ENCODE measurements around the gene EBF3.

Gene EBF3

DNA sequence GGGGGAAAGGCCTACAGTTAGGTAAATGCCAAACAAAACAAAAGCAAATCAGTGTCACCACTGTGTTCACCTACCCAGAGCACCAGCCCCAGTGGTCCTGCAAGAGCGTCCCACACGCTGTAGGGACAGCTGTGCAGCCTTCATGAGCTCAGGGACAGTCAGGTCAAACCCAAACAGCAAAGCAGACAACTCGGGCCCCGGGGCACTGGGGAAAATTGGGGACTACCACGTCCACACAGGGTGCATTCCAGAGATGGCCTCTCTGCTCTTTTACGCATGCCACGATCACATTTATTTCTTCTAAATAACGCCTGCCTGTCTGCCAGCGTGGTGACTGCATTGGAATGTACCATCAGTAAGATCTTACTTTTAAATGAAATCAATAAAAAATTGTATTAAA lies 21.7 kb downstream of the EBF3 start:
- Histone ChIP-seq H3K27me3 (ENCODE audit: insufficient read depth, insufficient read length) (no peaks in the 10 kb centered on the region), H3K9me3 (ENCODE audit: insufficient read depth, low read length) (no peaks in the 10 kb centered on the region)
- DNase-seq (ENCODE audit: low read depth, low spot score), result no peak

DNA sequence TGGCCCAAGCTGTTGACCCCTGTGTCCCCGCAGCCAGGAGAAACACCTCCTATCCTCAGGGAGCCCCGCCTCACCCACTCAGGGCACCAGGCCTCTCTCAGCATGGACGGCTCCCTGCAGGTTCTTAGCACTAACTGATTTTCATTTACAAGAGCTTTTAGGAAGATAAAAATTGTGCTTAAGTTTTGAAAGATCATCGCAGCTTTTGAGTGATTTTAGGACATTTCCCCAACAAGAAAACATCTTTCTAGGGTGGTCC lies 22.1 kb downstream of the EBF3 start:
- Histone ChIP-seq H3K9ac (ENCODE audit: insufficient read length, low read depth) (no peak overlapping the region), H3K4me3 (ENCODE audit: insufficient read length, low read depth) (no peak overlapping the region), H3K27me3 (ENCODE audit: insufficient read depth, insufficient read length) (no peaks in the 10 kb centered on the region), H3K36me3 (ENCODE audit: insufficient read depth, insufficient read length, low read length) (no peaks in the 10 kb centered on the region), H3K9me3 (ENCODE audit: insufficient read depth, low read length) (no peaks in the 10 kb centered on the region), H3K4me1 (ENCODE audit: insufficient read depth, insufficient read length) (peaks cover 2% of the 10 kb centered on the region)
- no peak for TF ChIP-seq SUZ12 (IDR thresholded peaks at IDR 0.05; ENCODE audit: extremely low read depth, insufficient read depth, insufficient read length)
- TF ChIP-seq ZNF274 (IDR thresholded peaks at IDR 0.05; ENCODE audit: low read depth, low read length), result no peak
- no peak for TF ChIP-seq YY1 (IDR thresholded peaks at IDR 0.05; ENCODE audit: insufficient read depth, insufficient read length)
- DNase-seq (ENCODE audit: low read depth, low spot score), result no peak

More for the DNA sequence above, 21.7 kb downstream of the EBF3 start:
- no peak overlapping the region for H3K9ac ChIP-seq (ENCODE audit: insufficient read length, low read depth)
- no peak for TF ChIP-seq SUZ12 (IDR thresholded peaks at IDR 0.05; ENCODE audit: extremely low read depth, insufficient read depth, insufficient read length)
- TF ChIP-seq YY1 (IDR thresholded peaks at IDR 0.05; ENCODE audit: insufficient read depth, insufficient read length), result no peak
- TF ChIP-seq ZNF274 (IDR thresholded peaks at IDR 0.05; ENCODE audit: low read depth, low read length), result no peak
- H3K4me1 ChIP-seq (ENCODE audit: insufficient read depth, insufficient read length), result peaks cover 2% of the 10 kb centered on the region
- H3K36me3 ChIP-seq (ENCODE audit: insufficient read depth, insufficient read length, low read length), result no peaks in the 10 kb centered on the region
- no peak overlapping the region for H3K4me3 ChIP-seq (ENCODE audit: insufficient read length, low read depth)

DNA sequence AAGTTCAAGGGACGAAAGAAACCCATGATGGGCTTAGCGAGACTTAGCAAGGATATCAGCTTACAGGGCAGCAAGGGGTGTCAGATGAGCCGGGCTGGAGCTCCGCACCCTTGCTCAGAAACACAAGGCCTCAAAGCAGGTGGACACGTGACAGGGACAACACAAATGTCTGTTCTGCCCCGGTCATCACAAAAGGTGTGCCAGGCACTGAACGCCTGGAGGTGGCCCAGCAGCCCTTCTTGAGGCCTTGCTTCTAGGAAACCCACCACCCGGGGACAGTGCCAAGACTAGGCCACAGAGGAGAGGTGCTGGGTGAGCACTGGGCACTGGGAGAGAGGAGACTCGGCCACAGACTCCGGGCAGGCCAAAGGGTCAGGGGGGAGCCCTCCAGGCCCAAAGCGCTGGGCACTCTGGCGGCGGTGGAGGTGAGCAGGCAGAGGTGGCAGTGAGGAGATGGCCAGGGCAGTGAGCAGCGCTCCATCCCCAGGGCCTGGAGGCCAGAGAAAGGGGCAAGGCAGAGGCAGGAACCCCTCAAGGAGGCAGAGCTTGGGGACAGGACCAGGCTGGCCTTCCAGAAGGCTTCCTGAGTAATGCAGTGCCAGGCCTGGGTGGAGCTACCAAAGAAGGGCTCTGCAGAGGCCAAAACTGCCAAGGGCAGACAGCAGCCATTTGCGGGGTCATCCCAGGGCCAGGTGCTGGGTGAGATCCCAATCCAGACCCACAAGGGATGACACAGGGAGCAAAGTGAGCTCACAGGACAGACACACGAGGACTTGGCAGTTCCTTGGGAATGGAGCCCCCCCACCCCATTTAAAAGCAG lies 22.7 kb downstream of the EBF3 start:
- Histone ChIP-seq H3K36me3 (ENCODE audit: insufficient read depth, insufficient read length, low read length) (no peaks in the 10 kb centered on the region), H3K9ac (ENCODE audit: insufficient read length, low read depth) (no peak overlapping the region), H3K27me3 (ENCODE audit: insufficient read depth, insufficient read length) (no peaks in the 10 kb centered on the region), H3K9me3 (ENCODE audit: insufficient read depth, low read length) (no peaks in the 10 kb centered on the region), H3K4me3 (ENCODE audit: insufficient read length, low read depth) (no peak overlapping the region), H3K4me1 (ENCODE audit: insufficient read depth, insufficient read length) (peaks cover 2% of the 10 kb centered on the region)
- DNase-seq (ENCODE audit: low read depth, low spot score), result no peak
- TF ChIP-seq YY1 (IDR thresholded peaks at IDR 0.05; ENCODE audit: insufficient read depth, insufficient read length), result no peak
- TF ChIP-seq SUZ12 (IDR thresholded peaks at IDR 0.05; ENCODE audit: extremely low read depth, insufficient read depth, insufficient read length), result no peak
- TF ChIP-seq ZNF274 (IDR thresholded peaks at IDR 0.05; ENCODE audit: low read depth, low read length), result no peak

DNA sequence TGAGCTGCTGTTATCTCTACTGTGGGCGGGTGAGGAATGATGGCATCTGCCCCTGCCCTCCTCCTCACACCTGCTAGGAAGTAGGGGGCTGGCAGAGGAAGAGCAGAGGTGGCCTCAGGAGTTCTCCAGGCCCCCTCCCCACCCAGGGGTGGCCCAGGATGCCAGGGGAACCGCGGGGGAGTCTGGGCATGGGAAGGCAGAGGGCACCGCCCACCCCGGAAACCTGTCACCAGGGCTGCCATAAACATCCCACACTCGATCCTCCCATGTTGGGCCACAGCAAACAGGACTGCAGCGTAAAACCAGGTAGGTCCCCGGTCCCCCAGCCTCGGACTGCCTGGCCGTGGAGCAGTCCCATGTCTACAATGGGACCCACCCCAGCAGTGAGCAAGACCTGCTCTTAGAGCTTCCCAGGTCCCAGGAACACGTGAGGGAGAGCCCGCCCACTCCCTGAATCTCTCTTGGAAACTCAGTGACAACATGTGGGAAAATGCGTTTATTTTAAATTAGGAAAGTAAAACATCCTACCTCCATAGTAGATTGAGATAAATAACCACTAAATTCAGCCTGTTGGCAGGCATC lies 23.4 kb downstream of the EBF3 start:
- no peak for TF ChIP-seq ZNF274 (IDR thresholded peaks at IDR 0.05; ENCODE audit: low read depth, low read length)
- no peak for TF ChIP-seq SUZ12 (IDR thresholded peaks at IDR 0.05; ENCODE audit: extremely low read depth, insufficient read depth, insufficient read length)
- TF ChIP-seq YY1 (IDR thresholded peaks at IDR 0.05; ENCODE audit: insufficient read depth, insufficient read length), result no peak
- H3K4me1 ChIP-seq (ENCODE audit: insufficient read depth, insufficient read length), result peaks cover 2% of the 10 kb centered on the region
- no peak overlapping the region for H3K9ac ChIP-seq (ENCODE audit: insufficient read length, low read depth)
- no peak overlapping the region for H3K4me3 ChIP-seq (ENCODE audit: insufficient read length, low read depth)
- no peak for DNase-seq (ENCODE audit: low read depth, low spot score)
- H3K9me3 ChIP-seq (ENCODE audit: insufficient read depth, low read length), result no peaks in the 10 kb centered on the region
- no peaks in the 10 kb centered on the region for H3K27me3 ChIP-seq (ENCODE audit: insufficient read depth, insufficient read length)
- H3K36me3 ChIP-seq (ENCODE audit: insufficient read depth, insufficient read length, low read length), result no peaks in the 10 kb centered on the region

DNA sequence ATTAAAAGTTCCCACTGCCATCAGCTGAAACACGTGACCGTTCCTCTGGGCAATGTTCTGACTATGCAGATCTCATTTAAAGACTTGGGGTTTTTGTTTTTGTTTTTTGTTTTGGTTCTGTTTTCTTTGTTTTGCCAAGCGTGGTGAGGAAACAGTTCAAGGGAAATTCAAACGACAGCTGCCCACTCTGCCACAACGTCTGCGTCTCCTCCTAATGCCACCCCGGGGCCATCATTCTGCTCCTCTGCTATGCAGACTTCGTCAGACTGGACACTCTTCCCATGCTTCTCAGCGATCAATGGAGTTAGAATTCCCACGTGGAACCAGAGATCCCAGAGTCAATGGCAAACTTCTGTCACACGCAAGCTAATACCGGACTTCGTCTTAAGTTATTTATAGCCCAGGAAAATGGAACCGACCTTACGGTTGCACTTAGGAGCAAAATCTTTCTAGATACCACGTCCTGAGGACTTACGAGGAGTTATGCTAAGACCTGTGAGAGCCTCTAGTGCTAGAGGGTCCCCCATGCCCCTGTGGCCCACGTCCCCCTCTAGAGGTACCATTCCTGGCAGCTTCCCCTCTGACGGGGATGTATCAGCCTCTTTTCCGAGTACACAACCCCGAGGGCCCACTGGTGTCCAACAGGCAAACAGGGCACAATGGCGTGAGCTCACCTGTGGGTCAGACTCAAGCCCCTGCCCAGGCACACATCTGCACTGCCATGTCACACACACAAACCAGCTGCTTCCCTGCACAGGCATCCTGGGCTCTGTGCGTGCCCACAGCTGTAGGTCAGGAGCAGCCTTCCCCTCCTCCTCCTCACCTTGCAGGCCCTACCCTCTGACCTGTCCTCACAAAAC lies 24.4 kb downstream of the EBF3 start:
- Histone ChIP-seq H3K36me3 (ENCODE audit: insufficient read depth, insufficient read length, low read length) (no peaks in the 10 kb centered on the region), H3K9me3 (ENCODE audit: insufficient read depth, low read length) (no peaks in the 10 kb centered on the region), H3K4me1 (ENCODE audit: insufficient read depth, insufficient read length) (peaks cover 2% of the 10 kb centered on the region), H3K4me3 (ENCODE audit: insufficient read length, low read depth) (no peak overlapping the region), H3K9ac (ENCODE audit: insufficient read length, low read depth) (no peak overlapping the region), H3K27me3 (ENCODE audit: insufficient read depth, insufficient read length) (no peaks in the 10 kb centered on the region)
- TF ChIP-seq SUZ12 (IDR thresholded peaks at IDR 0.05; ENCODE audit: extremely low read depth, insufficient read depth, insufficient read length) (no peak), ZNF274 (IDR thresholded peaks at IDR 0.05; ENCODE audit: low read depth, low read length) (no peak), YY1 (IDR thresholded peaks at IDR 0.05; ENCODE audit: insufficient read depth, insufficient read length) (no peak)
- DNase-seq (ENCODE audit: low read depth, low spot score), result no peak

DNA sequence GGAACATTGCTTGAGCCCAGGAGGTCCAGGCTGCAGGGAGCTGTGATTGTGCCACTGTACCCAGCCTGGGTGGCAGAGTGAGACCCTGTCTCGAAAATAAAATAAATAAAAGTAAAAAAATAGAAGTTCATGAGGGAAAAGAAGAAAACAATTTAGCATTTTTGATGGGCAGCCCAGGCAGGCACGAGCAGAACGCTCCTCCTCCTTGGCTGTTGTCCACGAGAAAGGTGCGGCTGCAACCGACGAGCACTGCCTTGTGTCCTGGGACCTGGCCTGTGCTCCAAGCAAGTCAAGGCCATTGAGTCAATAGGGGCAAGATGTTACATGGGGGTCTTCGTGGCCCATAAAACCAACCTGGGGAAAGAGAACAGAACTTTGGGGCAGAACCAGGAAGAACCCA lies 25.6 kb downstream of the EBF3 start:
- no peak for DNase-seq (ENCODE audit: low read depth, low spot score)
- no peaks in the 10 kb centered on the region for H3K36me3 ChIP-seq (ENCODE audit: insufficient read depth, insufficient read length, low read length)
- TF ChIP-seq SUZ12 (IDR thresholded peaks at IDR 0.05; ENCODE audit: extremely low read depth, insufficient read depth, insufficient read length) (no peak), ZNF274 (IDR thresholded peaks at IDR 0.05; ENCODE audit: low read depth, low read length) (no peak), YY1 (IDR thresholded peaks at IDR 0.05; ENCODE audit: insufficient read depth, insufficient read length) (no peak)
- no peak overlapping the region for H3K9ac ChIP-seq (ENCODE audit: insufficient read length, low read depth)
- no peaks in the 10 kb centered on the region for H3K9me3 ChIP-seq (ENCODE audit: insufficient read depth, low read length)
- no peaks in the 10 kb centered on the region for H3K27me3 ChIP-seq (ENCODE audit: insufficient read depth, insufficient read length)
- H3K4me3 ChIP-seq (ENCODE audit: insufficient read length, low read depth), result no peak overlapping the region
- peaks cover 2% of the 10 kb centered on the region for H3K4me1 ChIP-seq (ENCODE audit: insufficient read depth, insufficient read length)

DNA sequence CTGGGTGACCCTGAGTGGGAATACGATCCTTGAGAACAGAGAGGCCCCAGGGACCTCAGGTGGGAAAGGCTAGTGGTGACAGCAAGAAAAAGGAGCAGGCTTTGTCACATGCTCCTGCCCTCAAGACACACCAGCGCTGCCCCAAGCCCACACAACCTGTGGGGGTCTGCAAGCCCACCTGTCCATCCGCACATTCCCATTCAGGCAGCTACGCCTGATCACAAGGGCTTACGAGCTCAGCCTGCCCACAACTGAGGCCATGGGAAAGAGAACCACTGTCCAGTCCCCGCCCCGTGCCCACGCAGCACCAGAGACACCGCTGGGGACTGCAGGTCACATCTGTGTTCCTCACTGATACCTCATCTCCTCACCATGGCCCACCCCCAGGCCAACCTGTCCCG lies 26.7 kb downstream of the EBF3 start:
- no peaks in the 10 kb centered on the region for H3K36me3 ChIP-seq (ENCODE audit: insufficient read depth, insufficient read length, low read length)
- H3K27me3 ChIP-seq (ENCODE audit: insufficient read depth, insufficient read length), result no peaks in the 10 kb centered on the region
- H3K9ac ChIP-seq (ENCODE audit: insufficient read length, low read depth), result no peak overlapping the region
- DNase-seq (ENCODE audit: low read depth, low spot score), result no peak
- H3K4me3 ChIP-seq (ENCODE audit: insufficient read length, low read depth), result no peak overlapping the region
- no peaks in the 10 kb centered on the region for H3K9me3 ChIP-seq (ENCODE audit: insufficient read depth, low read length)
- TF ChIP-seq SUZ12 (IDR thresholded peaks at IDR 0.05; ENCODE audit: extremely low read depth, insufficient read depth, insufficient read length), result no peak
- no peak for TF ChIP-seq YY1 (IDR thresholded peaks at IDR 0.05; ENCODE audit: insufficient read depth, insufficient read length)
- no peak for TF ChIP-seq ZNF274 (IDR thresholded peaks at IDR 0.05; ENCODE audit: low read depth, low read length)
- H3K4me1 ChIP-seq (ENCODE audit: insufficient read depth, insufficient read length), result peaks cover 2% of the 10 kb centered on the region
